Heart left ventricle (tissue), 13 donors: Measurements from ENCODE around the gene PRR29.

ENCODE experiments used
- CTCF ChIP-seq, 12 donors: fragments of 200-600 bp; sonication (generic) in 4 of 12; IDR thresholded peaks; one replicate each; pipeline versions ENCODE4 v1.5.0 to v1.8.0; 2018 to 2022; ENCODE audit warnings: antibody characterized with exemption in 12 of 12, mild to moderate bottlenecking in 5 of 12
- POLR2A ChIP-seq, 2 donors: fragments of 450-650 bp; IDR thresholded peaks; one replicate each; pipeline ENCODE4 v1.6.1; 2017; ENCODE audit warnings: antibody characterized with exemption in 2 of 2, mild to moderate bottlenecking in 2 of 2, moderate library complexity in 2 of 2
- donor health status: ischemic (EF 13 %, LVEDD 7.1; RV severe dilation, severe dysfunction).
- donor health status: DM: no; HTN: yes; CAD: no.
- donor health status: DM: no; HTN: no; CAD: no.
- donor health status: ischemic (EF 25% LVEDD 6.9; RV normal size, moderate dysfunction).
- donor health status: ischemic (EF 25% LVEDD 5.7; RV mildly dilated, moderate dysfunction).
- donor health status: ischemic (EF 35%, LVEDD 5.7; RV mildly dilated, moderate dysfunction).
- donor health status: nonischemic (EF 11% LVEDD 7.7; RV severe dilation, severe dysfunction).
- donor health status: DM: yes; HTN: yes; CAD: no.
- donor health status: PGD.
- donor health status: ischemic (EF 29% LVEDD 5.4; RV normal size, mild dysfunction).
- donor health status: nonischemic (EF 23%, LVEDD 6.1; RV moderate dilation, normal function).

GRCh38 chr17:63991611-63992010 lies 6.5 kb upstream of the PRR29 start:
- no peak for TF ChIP-seq CTCF (IDR thresholded peaks at IDR 0.05)
- no peak for TF ChIP-seq POLR2A (IDR thresholded peaks at IDR 0.05)
